OCI-LY3 (cell line): ENCODE results near the gene TRMT1.
"Not testable (repeated sequence)": the region's sequence is repeated elsewhere in the genome, so short reads cannot be mapped to it uniquely, and the experiment has no call there.

ENCODE experiments used
- H2AFZ ChIP-seq: fragments of 200-600, 300-600 bp; shearing (Covaris generic); 2 replicates; pipeline ENCODE4 v1.6.0; 2014; ENCODE audit warnings: antibody characterized with exemption, low read depth, low read length
- H3K27ac ChIP-seq: fragments of 200-600, 300-600 bp; sonication (generic); 2 replicates; pipeline ENCODE4 v1.5.1; 2014; ENCODE audit warnings: mild to moderate bottlenecking, low read length, moderate library complexity, mixed read lengths
- H3K27me3 ChIP-seq: fragments of 200-600, 300-600 bp; sonication (generic); 2 replicates; pipeline ENCODE4 v1.6.1; 2014; ENCODE audit warnings: low read depth, low read length, mixed read lengths
- H3K36me3 ChIP-seq: fragments of 200-600, 300-600 bp; sonication (generic); replicated peaks from 2 replicates; pipeline ENCODE3; 2014; ENCODE audit warnings: low read depth, low read length, mixed read lengths
- H3K4me1 ChIP-seq: fragments of 300-600, 200-600 bp; sonication (generic); 2 replicates; pipeline ENCODE4 v1.6.1; 2014; ENCODE audit warnings: low read length, mixed read lengths
- H3K4me2 ChIP-seq: fragments of 200-600, 300-600 bp; sonication (generic); 2 replicates; pipeline ENCODE4 v1.6.1; 2014; ENCODE audit warnings: low read length, mixed read lengths
- H3K4me3 ChIP-seq: fragments of 300-600, 200-600 bp; sonication (generic); 2 replicates; pipeline ENCODE4 v1.5.1; 2014; ENCODE audit warnings: antibody characterized with exemption, mild to moderate bottlenecking, low read length, moderate library complexity
- H3K79me2 ChIP-seq: fragments of 300-600, 200-600 bp; shearing (Covaris generic); 2 replicates; pipeline ENCODE4 v1.6.1; 2014; ENCODE audit warnings: mild to moderate bottlenecking, low read length, mixed read lengths
- H3K9ac ChIP-seq: fragments of 300-600, 200-600 bp; shearing (Covaris generic); 2 replicates; pipeline ENCODE4 v1.6.0; 2014; ENCODE audit warnings: mild to moderate bottlenecking, low read length, moderate library complexity
- H3K9me3 ChIP-seq: fragments of 200-600, 300-600 bp; shearing (Covaris generic); 2 replicates; pipeline ENCODE4 v1.6.1; 2014; ENCODE audit warnings: low read length, mixed read lengths; ENCODE audit not compliant: insufficient read depth
- H4K20me1 ChIP-seq: fragments of 200-600, 300-600 bp; sonication (generic); 2 replicates; pipeline ENCODE4 v1.6.1; 2016; ENCODE audit warnings: low read length, mixed read lengths; ENCODE audit not compliant: insufficient read depth
- EZH2phosphoT487 ChIP-seq: fragments of 200-600 bp; shearing (Covaris generic); IDR thresholded peaks from 2 replicates; pipeline ENCODE4 v1.6.1; 2018; ENCODE audit warnings: antibody characterized with exemption, mixed run types, low read depth
- TF ChIP-seq, protein P1 (sequence below): fragments of 200-600, 300-600 bp; sonication (generic); IDR thresholded peaks from 2 replicates; pipeline ENCODE4 v1.5.1; 2014; ENCODE audit warnings: antibody characterized with exemption, low read length, low read depth

Gene TRMT1

DNA sequence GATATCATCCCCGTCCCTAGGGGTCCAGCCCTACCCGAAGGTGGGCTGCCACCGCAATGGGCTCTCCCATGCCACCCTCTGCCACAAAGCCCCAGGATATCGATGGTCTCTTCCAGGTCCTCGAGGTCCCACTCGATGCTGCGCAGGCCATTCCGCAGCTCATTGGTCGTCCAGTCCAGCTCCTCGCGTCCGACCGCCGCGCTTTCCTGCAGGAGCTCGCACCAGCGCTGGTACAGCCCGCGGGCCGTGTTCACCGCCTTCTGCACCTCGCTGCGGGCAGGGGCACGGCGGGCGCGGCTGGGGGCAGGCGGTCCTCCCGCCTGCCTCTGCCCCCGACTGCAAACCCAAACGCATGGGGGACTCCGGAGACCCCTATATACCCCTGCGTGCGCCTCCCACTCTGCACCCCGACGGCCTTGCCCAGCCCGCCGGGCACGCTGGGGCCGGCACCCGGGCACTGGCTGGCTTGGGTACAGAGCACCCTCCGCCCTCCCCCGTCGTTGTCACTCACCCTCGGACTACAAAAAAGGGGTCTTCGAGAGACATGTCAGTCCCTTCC is 33.2 kb upstream of the TRMT1 start:
- H4K20me1 ChIP-seq = no peaks in the 10 kb centered on the region
- peaks cover 28% of the 10 kb centered on the region for H3K79me2 ChIP-seq
- no peaks in the 10 kb centered on the region for H3K27me3 ChIP-seq
- peaks cover 14% of the 10 kb centered on the region for H3K36me3 ChIP-seq
- no peak overlapping the region for H3K27ac ChIP-seq
- H3K4me3 ChIP-seq = peak overlapping the region; percentile 89
- H2AFZ ChIP-seq = peak overlapping the region; percentile 62; the same call in 1 of the 2 replicates
- H3K4me1 ChIP-seq = peaks cover 26% of the 10 kb centered on the region
- H3K4me2 ChIP-seq = peak overlapping the region; percentile 82
- H3K9me3 ChIP-seq = no peaks in the 10 kb centered on the region
- peak overlapping the region; percentile 97 for H3K9ac ChIP-seq
- TF ChIP-seq, protein P1, sequence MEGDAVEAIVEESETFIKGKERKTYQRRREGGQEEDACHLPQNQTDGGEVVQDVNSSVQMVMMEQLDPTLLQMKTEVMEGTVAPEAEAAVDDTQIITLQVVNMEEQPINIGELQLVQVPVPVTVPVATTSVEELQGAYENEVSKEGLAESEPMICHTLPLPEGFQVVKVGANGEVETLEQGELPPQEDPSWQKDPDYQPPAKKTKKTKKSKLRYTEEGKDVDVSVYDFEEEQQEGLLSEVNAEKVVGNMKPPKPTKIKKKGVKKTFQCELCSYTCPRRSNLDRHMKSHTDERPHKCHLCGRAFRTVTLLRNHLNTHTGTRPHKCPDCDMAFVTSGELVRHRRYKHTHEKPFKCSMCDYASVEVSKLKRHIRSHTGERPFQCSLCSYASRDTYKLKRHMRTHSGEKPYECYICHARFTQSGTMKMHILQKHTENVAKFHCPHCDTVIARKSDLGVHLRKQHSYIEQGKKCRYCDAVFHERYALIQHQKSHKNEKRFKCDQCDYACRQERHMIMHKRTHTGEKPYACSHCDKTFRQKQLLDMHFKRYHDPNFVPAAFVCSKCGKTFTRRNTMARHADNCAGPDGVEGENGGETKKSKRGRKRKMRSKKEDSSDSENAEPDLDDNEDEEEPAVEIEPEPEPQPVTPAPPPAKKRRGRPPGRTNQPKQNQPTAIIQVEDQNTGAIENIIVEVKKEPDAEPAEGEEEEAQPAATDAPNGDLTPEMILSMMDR = no peak
- TF ChIP-seq EZH2phosphoT487 = no peak

DNA sequence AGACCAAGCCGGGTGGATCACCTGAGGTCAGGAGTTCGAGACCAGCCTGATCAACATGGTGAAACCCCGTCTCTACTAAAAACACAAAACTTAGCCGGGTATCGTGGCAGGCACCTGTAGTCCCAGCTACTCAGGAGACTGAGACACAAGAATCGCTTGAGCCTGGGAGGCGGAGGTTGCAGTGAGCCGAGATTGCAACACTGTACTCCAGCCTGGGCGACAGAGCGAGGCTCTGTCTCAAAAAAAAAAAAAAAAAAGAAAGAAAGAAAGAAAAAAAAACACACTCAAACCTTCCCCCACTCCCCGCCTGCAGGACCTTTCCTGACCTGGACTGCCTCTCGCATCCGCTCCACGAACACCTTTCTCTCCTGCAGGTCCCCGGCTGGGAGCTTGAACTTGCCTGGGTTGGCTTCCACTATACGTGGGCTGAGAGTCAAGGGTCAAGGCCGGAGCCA is 32.7 kb upstream of the TRMT1 start:
- not testable (repeated sequence) for H3K27me3 ChIP-seq, H4K20me1 ChIP-seq, H3K27ac ChIP-seq, H3K9me3 ChIP-seq
- H3K4me3 ChIP-seq = peak overlapping the region; percentile 89
- H3K4me2 ChIP-seq = peak overlapping the region; percentile 82
- peaks cover 17% of the 10 kb centered on the region for H3K36me3 ChIP-seq
- H3K79me2 ChIP-seq = peaks cover 28% of the 10 kb centered on the region
- H3K9ac ChIP-seq = peak overlapping the region; percentile 97
- H2AFZ ChIP-seq = peak overlapping the region; percentile 62; the same call in 1 of the 2 replicates
- H3K4me1 ChIP-seq = peaks cover 21% of the 10 kb centered on the region

DNA sequence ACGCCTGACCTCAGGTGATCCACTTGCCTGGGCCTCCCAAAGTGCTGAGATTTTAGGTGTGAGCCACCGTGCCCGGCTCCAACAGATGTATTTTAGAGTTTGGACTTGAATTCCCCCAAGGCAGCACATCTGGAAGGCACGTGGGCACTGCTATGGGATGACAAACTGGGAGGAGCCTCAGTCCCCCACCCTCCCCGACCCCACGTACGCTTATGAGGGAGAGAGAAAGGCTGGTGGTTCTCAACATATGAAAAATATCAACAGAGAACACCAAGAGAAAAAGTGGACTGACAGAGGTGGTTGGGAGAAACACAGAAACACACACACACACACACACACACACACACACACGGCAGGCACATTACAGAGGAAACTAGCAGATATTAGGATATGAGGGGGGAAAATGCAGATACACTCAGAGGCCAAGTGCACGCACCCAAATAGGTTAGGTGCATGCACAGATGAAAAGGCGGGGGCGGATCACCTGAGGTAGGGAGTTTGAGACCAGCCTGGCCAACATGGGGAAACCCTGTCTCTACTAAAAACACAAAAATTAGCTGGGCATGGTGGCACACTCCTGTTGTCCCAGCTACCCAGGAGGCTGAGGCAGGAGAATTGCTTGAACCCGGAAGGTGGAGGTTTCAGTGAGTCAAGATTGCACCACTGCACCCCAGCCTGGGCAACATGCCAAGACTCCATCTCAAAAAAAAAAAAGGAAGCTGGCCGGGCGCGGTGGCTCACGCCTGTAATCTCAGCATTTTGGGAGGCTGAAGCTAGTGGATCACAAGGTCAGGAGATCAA is 30.4 kb upstream of the TRMT1 start:
- H3K4me1 ChIP-seq = no peaks in the 10 kb centered on the region
- no peak overlapping the region for H2AFZ ChIP-seq
- H3K79me2 ChIP-seq = peaks cover 8% of the 10 kb centered on the region
- no peaks in the 10 kb centered on the region for H3K27me3 ChIP-seq
- H3K9ac ChIP-seq = no peak overlapping the region
- no peaks in the 10 kb centered on the region for H4K20me1 ChIP-seq
- TF ChIP-seq EZH2phosphoT487 = no peak
- TF ChIP-seq, protein P1 = no peak
- H3K27ac ChIP-seq = no peak overlapping the region
- no peak overlapping the region for H3K4me2 ChIP-seq
- H3K36me3 ChIP-seq = peaks cover 5% of the 10 kb centered on the region
- no peak overlapping the region for H3K4me3 ChIP-seq
- H3K9me3 ChIP-seq = no peaks in the 10 kb centered on the region

DNA sequence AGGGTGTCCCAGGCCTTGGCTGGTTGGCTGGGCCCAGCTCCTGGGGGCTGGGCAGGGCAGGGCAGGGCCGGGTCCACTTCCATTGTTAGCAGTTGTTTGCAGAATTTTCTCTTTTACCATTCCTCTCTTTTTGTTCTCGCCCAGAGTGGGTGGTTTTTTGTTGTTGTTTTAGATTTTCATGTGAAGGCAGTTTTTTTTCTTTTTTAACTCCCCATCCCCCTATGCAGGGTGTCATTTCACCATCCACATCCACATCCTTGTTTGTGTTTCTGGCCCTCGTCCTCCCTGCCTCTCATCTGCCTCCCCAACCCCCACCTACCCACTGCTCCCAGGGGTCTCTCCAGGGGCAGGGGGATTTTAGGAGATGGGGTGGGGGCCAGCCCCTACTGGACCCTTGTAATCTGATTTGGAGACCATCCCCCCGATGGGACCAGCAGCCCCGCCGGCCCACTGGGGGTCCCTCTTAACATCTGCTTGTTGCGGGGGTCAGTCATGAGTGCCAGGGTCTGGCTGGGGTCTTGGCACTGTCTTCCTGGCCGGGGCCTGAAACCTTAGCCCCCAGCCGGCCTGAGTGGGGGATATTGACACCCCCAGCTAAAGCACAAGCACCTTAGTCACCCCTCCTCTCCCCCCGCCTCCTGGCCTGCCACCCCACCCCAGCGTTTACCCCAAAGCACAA is 23.2 kb upstream of the TRMT1 start:
- H3K27ac ChIP-seq = no peak overlapping the region
- no peaks in the 10 kb centered on the region for H3K27me3 ChIP-seq
- H2AFZ ChIP-seq = no peak overlapping the region
- H4K20me1 ChIP-seq = peaks cover 6% of the 10 kb centered on the region
- H3K79me2 ChIP-seq = peaks cover 4% of the 10 kb centered on the region; the same call in 1 of the 2 replicates
- no peak overlapping the region for H3K9ac ChIP-seq
- H3K4me3 ChIP-seq = no peak overlapping the region
- no peak for TF ChIP-seq EZH2phosphoT487
- TF ChIP-seq, protein P1 = no peak
- no peaks in the 10 kb centered on the region for H3K4me1 ChIP-seq
- H3K4me2 ChIP-seq = no peak overlapping the region
- H3K36me3 ChIP-seq = peaks cover 39% of the 10 kb centered on the region
- no peaks in the 10 kb centered on the region for H3K9me3 ChIP-seq
